Epithelial cell of esophagus (primary cell): Measurements from ENCODE around the gene EEF2K.

Source experiments
- DNase-seq: peaks from one replicate; pipeline ENCODE4 v3.0.0; 2010; ENCODE audit warnings: low read depth
- H3K4me3 ChIP-seq: 2 replicates; pipeline ENCODE4 v1.5.1; 2011; ENCODE audit warnings: mild to moderate bottlenecking, low read length, control low read depth
- TF ChIP-seq, protein P1 (sequence below): IDR thresholded peaks from 2 replicates; pipeline ENCODE4 v1.5.1; 2011; ENCODE audit warnings: low read depth, mild to moderate bottlenecking, low read length, control low read depth, inconsistent platforms; ENCODE audit not compliant: insufficient read depth; ENCODE audit errors: missing control alignments

The EEF2K gene

DNA sequence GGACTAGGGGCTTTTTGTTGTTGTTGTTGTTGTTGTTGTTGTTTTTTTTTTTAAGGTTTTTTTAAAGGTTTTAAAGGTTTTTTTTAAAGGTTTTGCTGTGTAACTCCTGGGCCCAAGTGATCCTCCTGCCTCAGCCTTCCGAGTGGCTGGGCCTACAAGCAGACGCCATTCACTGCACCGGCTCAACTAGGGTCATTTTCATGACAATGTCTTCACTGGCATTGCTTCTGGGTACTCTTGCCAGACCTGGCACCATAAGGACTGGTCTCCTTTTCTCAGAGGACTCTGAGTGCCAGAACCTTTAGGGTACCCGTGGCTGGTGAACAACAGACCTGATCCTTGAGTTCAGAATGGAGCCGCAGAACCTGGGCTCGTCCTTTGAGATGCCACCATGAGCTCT lies 111.5 kb downstream of the EEF2K start:
- TF ChIP-seq, protein P1, sequence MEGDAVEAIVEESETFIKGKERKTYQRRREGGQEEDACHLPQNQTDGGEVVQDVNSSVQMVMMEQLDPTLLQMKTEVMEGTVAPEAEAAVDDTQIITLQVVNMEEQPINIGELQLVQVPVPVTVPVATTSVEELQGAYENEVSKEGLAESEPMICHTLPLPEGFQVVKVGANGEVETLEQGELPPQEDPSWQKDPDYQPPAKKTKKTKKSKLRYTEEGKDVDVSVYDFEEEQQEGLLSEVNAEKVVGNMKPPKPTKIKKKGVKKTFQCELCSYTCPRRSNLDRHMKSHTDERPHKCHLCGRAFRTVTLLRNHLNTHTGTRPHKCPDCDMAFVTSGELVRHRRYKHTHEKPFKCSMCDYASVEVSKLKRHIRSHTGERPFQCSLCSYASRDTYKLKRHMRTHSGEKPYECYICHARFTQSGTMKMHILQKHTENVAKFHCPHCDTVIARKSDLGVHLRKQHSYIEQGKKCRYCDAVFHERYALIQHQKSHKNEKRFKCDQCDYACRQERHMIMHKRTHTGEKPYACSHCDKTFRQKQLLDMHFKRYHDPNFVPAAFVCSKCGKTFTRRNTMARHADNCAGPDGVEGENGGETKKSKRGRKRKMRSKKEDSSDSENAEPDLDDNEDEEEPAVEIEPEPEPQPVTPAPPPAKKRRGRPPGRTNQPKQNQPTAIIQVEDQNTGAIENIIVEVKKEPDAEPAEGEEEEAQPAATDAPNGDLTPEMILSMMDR: no peak

DNA sequence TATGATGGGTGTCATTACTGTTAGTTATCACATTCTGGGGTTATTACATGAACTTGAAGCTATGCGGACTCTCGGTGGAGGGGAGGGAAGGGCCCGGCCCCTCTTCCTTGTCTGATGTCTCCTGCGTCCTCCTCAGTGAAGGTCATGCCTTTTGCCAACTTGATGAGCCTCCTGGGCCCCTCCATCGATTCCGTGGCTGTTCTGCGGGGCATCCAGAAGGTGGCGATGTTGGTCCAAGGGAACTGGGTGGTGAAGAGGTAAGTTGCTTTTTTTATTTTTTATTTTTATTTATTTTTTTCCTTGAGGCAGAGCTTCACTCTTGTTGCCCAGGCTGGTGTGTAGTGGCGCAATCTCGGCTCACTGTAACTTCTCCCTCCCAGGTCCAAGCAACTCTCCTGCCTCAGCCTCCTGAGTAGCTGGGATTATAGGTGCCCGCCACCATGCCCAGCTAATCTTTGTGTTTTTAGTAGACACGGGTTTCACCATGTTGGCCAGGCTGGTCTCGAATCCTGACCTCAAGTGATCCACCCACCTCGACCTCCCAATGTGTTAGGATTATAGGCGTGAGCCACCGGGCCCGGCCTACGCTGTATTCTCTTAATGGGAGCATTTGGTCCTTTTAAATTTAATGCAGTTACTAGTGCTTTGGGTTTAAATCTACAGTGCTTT lies 112.7 kb downstream of the EEF2K start:
- peak; percentile 55 for DNase-seq
- no peak overlapping the region for H3K4me3 ChIP-seq
- TF ChIP-seq, protein P1: peak; percentile 68

More for the DNA sequence above, 111.5 kb downstream of the EEF2K start:
- H3K4me3 ChIP-seq: no peak overlapping the region
- no peak for DNase-seq

DNA sequence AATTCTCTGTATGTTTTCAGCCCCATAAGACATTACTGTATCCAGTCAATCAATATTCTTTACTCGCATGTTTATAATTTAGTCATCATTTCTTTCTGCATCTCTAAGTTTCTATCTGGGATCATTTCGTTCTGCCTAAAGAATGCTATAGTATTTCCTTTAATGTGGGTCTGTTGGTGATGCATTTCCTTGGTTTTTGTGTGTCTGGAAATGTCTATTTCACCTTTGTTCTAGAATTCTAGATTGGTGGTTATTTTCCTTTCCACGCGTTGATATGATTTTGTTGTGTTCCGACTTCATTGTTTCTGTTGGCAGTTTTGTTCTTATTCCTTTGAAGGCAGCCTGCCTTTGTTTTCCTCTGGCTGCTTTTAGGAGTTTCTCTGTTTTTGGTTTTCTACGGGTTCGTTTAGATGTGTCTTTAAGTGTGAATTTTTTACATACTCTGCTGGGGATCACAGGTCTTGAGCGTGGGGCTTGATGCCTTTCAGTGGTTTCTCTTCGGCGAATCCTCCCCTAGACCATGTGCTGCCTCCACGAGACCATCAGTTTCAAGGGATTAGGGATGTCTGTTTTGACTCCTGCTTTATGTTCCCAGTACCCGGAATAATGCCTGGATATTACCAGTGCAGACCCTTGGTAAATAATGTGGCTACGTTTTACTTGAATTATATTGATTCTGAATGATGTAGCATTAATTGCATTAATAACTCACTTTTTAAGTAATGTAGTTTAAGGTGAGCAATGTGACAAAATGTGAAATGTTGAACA lies 114.7 kb downstream of the EEF2K start:
- no peak overlapping the region for H3K4me3 ChIP-seq
- TF ChIP-seq, protein P1: no peak
- DNase-seq: no peak

DNA sequence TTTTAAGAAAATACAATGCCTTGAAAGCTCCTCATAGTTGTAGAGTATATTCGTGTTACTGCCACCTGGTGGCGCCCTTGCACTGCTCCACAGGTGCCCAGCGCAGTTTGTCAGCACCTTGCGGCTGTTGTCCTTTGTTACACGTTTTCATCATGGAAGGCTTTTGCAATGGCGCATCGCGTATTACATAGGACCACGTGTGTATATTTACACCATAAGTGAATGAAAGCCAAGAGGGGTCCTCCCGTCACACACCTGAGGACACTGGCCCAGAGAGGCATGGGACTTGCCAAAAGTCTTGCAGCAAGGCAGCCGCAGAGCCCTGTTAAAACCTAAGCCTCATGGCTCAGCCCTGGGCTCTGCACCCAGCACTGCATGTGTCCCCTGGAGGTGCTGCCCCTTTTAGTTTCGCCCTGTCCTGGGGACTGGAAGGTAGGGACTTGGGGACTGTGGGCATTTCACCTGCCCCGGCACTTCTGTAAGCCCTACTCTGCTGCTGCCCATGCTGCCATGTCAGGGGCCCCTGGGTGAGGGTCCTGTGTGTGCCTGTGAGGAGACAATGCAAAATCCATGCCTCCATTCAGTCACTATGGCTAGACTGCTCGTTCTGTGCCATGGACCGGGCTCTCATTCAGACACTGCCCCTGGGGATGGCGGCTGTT lies 115.4 kb downstream of the EEF2K start:
- DNase-seq: peak; percentile 85
- H3K4me3 ChIP-seq: no peak overlapping the region
- TF ChIP-seq, protein P1: peak; percentile 92

DNA sequence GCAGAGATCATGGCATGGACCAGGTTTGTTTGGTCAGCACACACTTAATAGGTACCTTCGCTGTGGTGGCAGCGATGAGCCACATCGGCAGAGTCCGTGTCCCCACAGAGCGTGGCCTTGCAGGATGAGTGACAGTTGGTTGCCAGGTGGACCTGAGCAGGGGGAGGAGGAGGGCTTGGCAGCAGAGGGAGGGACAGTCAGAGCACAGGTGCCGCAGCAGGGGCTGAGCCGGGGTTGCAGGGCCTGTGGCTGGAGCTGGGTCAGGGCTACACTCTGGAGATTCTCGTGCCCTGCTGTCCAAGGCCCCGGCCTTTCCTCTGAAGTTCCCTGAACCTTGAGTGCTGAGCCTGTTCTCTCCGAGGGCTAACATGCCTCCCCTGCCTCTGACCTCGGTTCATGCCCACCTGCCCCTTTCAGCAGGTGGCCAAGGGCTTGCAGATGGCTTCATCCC lies 116.0 kb downstream of the EEF2K start:
- no peak for DNase-seq
- TF ChIP-seq, protein P1: no peak
- no peak overlapping the region for H3K4me3 ChIP-seq

- no peak for DNase-seq
- no peak overlapping the region for H3K4me3 ChIP-seq
- TF ChIP-seq, protein P1: no peak
Measured at GRCh38 chr16:22322741-22323140, 116.7 kb downstream of the EEF2K start.
